ENCODE measurements around the gene LSM10.
A peak's percentile ranks its signal among the peaks of the same experiment; 100 is the strongest.

The LSM10 gene

DNA sequence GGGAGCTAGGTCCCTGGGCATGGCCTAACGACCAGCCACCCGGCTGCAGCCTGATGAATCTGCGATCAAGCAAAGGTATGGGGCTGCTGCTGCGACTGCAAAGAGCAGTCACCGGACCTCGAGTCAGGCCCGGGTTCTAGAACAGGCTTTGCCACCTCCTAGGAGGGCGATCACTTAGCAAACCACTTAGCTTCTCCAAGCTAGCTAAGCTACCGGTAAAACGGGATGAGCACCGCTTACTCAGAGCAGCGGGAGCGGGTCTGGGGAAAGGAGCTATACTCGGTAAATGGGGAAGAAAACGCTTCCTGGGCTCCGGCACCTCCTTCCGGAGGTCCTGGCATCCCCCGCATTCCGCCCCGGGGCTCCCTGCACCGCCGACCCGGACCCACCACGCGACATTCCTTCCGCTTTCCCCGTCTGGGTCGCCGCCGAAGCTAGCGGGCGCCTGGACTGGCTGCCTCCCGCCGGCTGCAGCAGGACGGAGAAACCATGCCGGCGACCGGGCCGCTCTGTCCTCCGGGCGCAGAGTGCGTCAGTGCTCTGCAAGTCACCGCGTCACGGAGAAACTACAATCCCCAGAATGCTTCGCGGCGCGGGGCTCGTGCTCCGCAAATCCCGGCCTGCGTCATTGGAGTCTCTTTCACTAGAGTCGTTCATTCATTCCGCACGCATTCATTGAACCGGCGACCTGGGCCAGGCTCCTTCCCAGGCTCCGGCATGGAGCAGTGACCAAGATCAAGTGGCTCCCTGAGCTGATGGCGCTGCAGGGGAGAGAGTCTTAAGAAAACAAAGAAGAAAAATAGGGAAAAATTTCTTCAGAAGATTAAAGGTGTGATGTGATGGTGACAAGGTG, at the start of gene LSM10:
Gene LSM10, minus strand, starts transcription at position 531 of the 853 bp plus-strand sequence. CDS start 3,779 bp downstream, outside the sequence.
- peak; percentile 92 to 93 for DNase-seq

DNA sequence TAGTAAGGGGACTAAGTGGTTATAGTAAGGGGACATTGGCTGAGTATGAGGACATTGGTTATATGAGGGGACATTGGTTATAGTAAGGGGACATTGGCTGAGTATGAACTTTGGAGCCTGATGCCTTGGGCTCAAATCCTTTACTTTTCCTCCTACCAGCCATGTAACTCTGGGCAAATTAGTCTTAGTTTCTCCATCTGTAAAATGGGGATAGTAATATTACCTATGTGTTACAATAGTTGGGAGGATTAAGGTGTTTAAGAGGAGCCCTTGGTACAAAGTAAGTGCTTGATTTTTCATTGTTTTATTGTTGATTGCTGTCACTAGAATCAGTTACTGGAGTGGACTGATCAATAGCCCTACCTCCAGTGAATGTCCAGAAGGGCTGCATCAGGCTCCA, 49.7 kb upstream of the LSM10 start:
- no peak for DNase-seq

- no peak for DNase-seq
Measured at GRCh38 chr1:36446746-36447145, 49.0 kb upstream of the LSM10 start.

- peak; percentile 14 to 37 for DNase-seq
Measured at GRCh38 chr1:36446271-36446670, 48.6 kb upstream of the LSM10 start.

DNA sequence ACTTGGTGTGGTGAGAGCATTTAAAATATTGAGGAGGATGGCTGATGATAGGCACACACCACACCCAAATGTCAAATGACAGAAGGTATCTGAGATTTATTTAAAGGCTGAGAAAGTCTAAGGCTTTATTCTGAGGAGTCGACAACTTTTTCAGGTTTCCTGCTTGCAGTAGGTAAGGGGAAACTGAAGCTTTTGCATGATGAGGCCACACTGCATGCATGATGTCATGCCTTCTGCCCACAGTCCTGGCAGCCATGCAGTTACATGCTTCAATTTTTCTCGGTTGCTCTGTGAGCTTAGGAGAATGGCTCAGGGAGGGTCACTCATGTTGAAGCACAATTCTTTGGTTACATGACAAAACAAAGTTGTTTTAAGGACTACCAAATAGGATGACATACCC, 45.6 kb upstream of the LSM10 start:
- no peak for DNase-seq

DNA sequence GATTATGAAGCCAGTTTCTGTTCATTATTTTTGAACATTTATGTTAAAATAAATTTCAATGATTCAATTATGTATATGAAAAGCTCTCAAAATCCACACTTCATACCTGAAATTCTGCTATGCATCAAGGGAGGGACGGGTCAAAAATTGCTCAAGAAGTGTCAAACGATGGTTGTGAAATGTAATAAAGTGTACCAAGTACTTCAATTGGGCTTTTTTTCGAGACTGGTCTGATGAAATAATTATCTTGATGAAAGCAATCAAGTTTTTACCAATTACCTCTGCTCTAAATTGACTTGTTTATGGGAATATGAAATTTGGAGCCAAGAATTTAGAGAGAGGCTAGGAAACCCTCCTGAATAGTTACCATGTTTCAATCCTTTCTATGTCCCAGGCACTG, 44.6 kb upstream of the LSM10 start:
- DNase-seq: no peak

DNA sequence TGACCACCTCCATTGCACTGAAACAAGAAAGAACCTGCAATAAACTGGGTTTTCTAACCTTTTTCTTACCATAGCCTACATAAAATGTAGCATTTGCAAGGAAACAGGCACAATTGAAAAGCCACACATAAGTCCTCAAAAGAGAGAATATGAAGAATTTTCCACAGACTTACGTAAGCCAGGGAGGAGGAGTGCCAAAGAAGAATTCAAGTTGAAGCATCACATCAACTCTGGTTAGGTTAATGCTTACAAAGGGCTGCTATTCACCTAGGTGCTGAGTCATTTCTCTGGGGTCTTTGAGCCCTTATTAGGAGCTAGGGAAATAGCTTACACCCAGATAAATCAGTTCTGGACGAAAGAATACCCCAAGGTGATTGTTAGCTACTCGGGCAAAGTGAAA, 42.9 kb upstream of the LSM10 start:
- DNase-seq: no peak

GRCh38 chr1:36440044-36440443, 42.3 kb upstream of the LSM10 start:
- DNase-seq: no peak

- no peak for DNase-seq
Measured at GRCh38 chr1:36438715-36439114, 41.0 kb upstream of the LSM10 start.

DNA sequence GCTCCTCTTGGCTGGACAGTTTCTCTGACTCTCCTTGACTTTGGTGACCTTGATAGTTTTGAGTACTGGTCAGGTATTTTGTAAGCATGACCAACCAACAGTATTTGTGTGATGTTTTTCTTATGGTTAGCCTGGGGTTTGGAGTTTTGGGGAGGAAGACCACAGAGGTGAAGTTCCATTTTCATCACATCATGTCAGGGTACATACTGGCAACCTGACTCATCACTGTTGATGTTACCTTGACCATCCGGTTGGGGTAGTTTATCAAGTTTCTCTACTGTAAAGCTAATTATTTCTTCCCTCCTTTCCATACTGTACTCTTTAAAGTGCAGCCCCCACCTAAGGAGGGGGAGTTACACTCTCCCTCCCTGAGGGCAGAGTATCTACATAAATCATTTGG, 39.1 kb upstream of the LSM10 start:
- DNase-seq: no peak

GRCh38 chr1:36433102-36433501, 35.4 kb upstream of the LSM10 start:
- no peak for DNase-seq

- DNase-seq: no peak
Measured at GRCh38 chr1:36432616-36433015, 34.9 kb upstream of the LSM10 start.

GRCh38 chr1:36425791-36426190, 28.1 kb upstream of the LSM10 start:
- no peak for DNase-seq

GRCh38 chr1:36421649-36422048, 23.9 kb upstream of the LSM10 start:
- DNase-seq: no peak

GRCh38 chr1:36420836-36421317, 23.2 kb upstream of the LSM10 start:
- DNase-seq: peak; percentile 88 to 89

- no peak for DNase-seq
Measured at GRCh38 chr1:36420409-36420808, 22.7 kb upstream of the LSM10 start.

DNA sequence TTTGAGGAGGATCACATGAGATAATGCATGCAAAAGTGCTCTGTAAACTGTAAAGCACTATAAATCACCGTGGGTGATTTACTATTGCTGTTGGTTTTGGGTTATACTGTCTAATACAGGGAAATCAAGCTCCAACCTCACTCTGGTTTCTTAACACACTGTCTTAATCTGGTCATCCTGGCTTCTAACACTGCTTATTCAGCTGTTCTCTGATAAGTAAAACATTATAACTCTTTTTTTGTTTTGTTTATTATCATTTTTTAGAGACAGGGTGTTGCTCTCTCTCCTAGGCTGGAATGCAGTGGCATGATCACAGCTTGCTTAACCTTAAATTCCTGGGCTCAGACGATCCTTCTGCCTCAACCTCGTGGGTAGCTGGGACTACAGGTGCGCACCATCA, 21.9 kb upstream of the LSM10 start:
- DNase-seq: no peak

DNA sequence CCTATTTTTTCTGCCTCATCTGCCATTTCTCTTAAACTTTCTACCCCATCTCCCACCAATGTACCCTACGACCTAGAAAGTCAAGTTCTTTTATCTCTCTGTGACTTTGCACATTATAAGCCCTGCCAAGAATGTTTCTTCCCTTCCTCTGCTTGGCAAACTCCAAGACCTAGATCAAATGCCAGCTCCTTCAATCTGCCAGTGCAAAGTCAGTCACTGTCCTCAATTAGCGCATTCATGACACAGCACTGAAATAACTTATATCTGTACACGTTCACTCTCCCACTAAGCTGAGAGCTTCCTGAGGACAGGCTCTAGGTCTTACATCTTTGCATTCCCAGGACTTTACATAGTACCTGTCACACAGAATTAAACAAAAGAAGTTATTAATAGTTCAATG, 21.4 kb upstream of the LSM10 start:
- no peak for DNase-seq

DNA sequence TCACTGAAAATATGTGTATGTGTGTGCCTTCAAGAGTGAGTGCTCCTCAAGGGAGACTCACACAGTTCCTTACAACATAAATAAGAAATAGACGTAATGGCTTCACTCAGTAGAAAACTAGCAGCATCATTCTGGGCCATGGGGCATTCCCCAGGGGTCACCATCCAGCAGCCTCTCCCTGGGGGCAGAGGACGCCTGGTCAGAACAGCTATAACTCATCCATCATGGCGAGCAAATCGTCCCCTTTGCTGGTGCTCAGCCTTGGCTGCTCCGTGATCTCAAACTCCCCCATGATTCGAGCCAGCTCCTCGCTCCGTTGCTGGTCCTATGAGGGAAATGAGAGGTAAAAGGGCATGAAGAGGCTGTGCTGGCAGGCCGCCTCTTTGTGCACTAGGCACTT, 20.2 kb upstream of the LSM10 start:
- no peak for DNase-seq

DNA sequence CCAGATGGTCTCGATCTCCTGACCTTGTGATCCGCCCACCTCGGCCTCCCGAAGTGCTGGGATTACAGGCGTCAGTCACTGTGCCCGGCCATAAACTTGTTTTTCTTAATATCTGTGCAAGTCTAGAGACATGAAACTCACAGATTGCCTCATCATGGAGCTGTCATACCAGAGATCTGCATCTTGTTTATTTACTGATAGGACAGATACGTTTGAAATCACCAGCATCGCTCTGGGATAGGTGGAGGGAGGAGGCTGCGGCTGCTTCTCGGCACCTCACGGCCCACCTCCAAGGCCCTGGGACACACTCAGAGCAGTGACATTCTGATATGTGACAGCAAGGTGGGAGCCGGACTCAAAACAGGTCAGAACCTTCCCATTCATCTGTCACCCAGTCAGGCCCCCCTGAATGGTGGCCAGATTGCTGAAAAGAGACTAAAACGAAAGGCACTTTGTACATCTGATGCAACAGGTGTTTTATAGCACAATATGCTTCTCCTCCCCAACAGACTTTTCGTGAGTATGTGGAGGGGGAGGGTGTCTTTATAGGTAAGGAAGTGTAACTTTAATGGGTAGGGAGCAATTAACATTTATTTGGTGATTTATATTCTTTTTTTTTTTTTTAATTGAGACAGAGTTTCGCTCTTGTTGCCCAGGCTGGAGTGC, 18.1 kb upstream of the LSM10 start:
- DNase-seq: no peak

DNA sequence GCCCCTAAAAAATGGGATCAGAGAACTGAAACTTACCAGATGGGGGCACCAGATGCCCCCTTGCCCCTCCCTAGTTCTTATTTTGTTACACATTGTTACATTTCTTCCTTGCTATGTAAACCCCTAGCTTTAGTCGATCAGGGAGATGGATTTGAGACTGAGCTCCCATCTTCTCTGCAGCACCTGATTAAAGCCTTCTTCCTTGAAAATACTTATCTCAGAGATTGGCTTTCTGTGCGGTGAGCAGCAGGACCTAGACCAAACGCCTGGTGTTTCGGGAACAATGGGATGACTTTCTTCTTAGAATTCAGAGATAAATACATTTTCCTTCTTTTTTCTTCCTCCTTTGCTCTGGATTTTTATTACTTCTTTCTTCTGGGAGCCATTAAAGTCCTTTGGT, 16.7 kb upstream of the LSM10 start:
- no peak for DNase-seq

- DNase-seq: peak; percentile 42 to 65
Measured at GRCh38 chr1:36411674-36412648, 14.3 kb upstream of the LSM10 start.

DNA sequence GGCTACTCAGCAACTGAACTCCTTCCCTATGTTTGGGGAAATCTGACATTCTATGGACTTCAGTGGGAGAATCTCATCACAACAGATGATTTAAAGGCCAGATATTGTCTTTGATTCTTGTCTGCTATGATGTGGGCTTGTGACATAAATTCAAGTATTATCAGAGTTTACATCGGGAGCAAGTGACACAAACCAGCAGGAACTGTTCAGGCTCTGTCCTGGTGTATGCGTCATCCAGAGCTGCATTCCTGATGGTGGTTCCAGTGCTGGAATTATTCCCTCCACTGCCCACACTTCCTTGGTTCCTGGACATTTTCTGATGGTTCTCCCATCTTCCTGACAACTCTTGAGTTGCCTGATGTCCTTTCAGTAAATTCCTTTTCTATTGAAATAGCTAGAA, 10.8 kb upstream of the LSM10 start:
- DNase-seq: no peak
